Measurements from ENCODE around the gene SPDYE9.
"Not testable (repeated sequence)": the region's sequence is repeated elsewhere in the genome, so short reads cannot be mapped to it uniquely, and the experiment has no call there.

The SPDYE9 gene

GRCh38 chr7:73085938-73086337 lies at the start of gene SPDYE9:
Gene SPDYE9, minus strand, starts transcription at chr7:73086038. Its CDS starts 1,800 bp downstream, at chr7:73084238.
- DNase-seq, result not testable (repeated sequence)

- not testable (repeated sequence) for DNase-seq
Measured at GRCh38 chr7:73134866-73135265, 49.0 kb upstream of the SPDYE9 start.

GRCh38 chr7:73132651-73133217 lies 46.9 kb upstream of the SPDYE9 start:
- not testable (repeated sequence) for DNase-seq

GRCh38 chr7:73130612-73131011 lies 44.8 kb upstream of the SPDYE9 start:
- DNase-seq, result not testable (repeated sequence)

- not testable (repeated sequence) for DNase-seq
Measured at GRCh38 chr7:73124126-73124525, 38.3 kb upstream of the SPDYE9 start.

- DNase-seq, result not testable (repeated sequence)
Measured at GRCh38 chr7:73122778-73123447, 37.1 kb upstream of the SPDYE9 start.

GRCh38 chr7:73118155-73118554 lies 32.3 kb upstream of the SPDYE9 start:
- not testable (repeated sequence) for DNase-seq

GRCh38 chr7:73057811-73058210 lies 28.0 kb downstream of the SPDYE9 start, which contains the start of gene SPDYE11:
Gene SPDYE11, minus strand, starts transcription at chr7:73057911. Its CDS starts 1,800 bp downstream, at chr7:73056111.
- DNase-seq, result not testable (repeated sequence)

GRCh38 chr7:73029666-73030065 lies 56.2 kb downstream of the SPDYE9 start, which contains the start of gene SPDYE8:
Gene SPDYE8, minus strand, starts transcription at chr7:73029766. Its CDS starts 1,800 bp downstream, at chr7:73027966.
- not testable (repeated sequence) for DNase-seq

All from EL (cell line).